Measurements from ENCODE around the gene LZTR1.
A peak's percentile ranks its signal among the peaks of the same experiment; 100 is the strongest.

Gene LZTR1

DNA sequence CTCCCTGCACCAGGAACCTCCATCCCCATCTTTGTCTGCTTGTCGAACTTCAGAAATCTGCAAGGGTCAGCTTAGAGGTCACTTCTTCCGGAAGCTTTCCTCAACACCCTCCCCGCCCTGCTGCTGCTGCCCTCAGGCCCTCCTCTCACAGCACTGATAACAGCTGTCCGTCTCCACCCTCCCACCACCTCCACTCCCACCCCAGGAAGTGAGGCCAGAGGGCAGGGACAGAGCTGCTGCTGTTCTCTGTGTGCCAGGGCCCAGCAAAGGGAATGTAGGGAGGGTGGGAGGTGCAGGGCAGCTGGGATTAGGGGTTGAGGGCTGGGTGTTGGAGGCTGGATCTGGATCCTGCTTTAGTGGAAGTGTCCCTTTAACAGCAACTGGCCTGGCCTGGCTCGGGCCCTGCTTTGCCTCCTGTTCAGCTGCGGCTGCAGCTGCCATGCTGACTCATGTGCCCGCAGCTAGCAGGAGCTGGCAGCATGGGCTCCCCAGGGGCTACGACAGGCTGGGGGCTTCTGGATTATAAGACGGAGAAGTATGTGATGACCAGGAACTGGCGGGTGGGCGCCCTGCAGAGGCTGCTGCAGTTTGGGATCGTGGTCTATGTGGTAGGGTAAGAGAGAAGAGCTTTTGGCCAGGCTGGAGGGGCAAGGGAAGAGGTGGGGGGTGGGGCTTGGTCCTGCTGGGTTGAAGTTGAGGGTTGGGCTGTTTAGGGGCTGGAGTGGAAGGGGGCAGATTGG, 32.8 kb downstream of the LZTR1 start, which contains the start of gene P2RX6:
TSS of gene P2RX6 (plus strand) at position 440 of the 740 bp plus-strand sequence. CDS start at position 450, 10 bp downstream.
- H3K4me1 ChIP-seq (ENCODE audit: control insufficient read depth, insufficient read depth, low read length) = peaks cover 19% of the 10 kb centered on the region
- H3K4me3 ChIP-seq (ENCODE audit: low read depth, low read length) = peak within 1 kb of the TSS; percentile 84
- peak within 1 kb of the TSS; percentile 76 for H3K27ac ChIP-seq (ENCODE audit: low read depth, low read length)
- 0 out of 2 replicates have a peak within 1 kb of the TSS, but pooled peaks have one; percentile 10 for H3K9ac ChIP-seq (ENCODE audit: low read depth, low read length)
- H3K36me3 ChIP-seq (ENCODE audit: control insufficient read depth, insufficient read depth, low read length) = no peaks in the 10 kb centered on the region
- no peaks in the 10 kb centered on the region for H3K9me3 ChIP-seq (ENCODE audit: control insufficient read depth, insufficient read depth, low read length)
- peaks cover 12% of the 10 kb centered on the region for H3K27me3 ChIP-seq (ENCODE audit: control insufficient read depth, insufficient read depth, low read length)

DNA sequence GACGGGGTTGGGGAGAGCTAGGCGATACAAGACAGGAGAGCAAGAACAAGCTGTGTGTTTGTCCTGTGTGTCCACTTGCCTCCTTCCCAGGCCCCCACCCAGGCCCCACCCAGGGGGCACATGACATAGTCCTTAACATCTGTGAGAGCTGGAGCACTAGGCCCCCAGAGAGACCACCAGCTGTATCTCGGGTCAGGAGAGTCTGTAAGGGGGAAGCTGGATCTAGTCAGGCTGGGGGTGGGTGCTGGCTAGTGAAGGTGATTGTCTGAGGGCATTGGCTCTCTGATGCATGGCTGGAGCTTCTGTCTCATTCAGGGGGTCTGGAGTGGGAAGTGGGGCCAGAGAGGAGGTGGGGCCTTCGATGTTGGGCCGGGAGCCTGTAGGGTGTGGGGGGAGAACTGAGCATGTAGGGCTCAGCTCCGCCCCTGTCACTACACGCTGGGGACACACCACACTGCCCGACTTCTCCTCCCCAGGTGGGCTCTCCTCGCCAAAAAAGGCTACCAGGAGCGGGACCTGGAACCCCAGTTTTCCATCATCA, 33.4 kb downstream of the LZTR1 start:
- Histone ChIP-seq H3K4me3 (ENCODE audit: low read depth, low read length) (no peak overlapping the region), H3K9me3 (ENCODE audit: control insufficient read depth, insufficient read depth, low read length) (no peaks in the 10 kb centered on the region), H3K9ac (ENCODE audit: low read depth, low read length) (no peak overlapping the region), H3K36me3 (ENCODE audit: control insufficient read depth, insufficient read depth, low read length) (no peaks in the 10 kb centered on the region), H3K4me1 (ENCODE audit: control insufficient read depth, insufficient read depth, low read length) (peaks cover 12% of the 10 kb centered on the region), H3K27me3 (ENCODE audit: control insufficient read depth, insufficient read depth, low read length) (peaks cover 12% of the 10 kb centered on the region), H3K27ac (ENCODE audit: low read depth, low read length) (no peak overlapping the region)

DNA sequence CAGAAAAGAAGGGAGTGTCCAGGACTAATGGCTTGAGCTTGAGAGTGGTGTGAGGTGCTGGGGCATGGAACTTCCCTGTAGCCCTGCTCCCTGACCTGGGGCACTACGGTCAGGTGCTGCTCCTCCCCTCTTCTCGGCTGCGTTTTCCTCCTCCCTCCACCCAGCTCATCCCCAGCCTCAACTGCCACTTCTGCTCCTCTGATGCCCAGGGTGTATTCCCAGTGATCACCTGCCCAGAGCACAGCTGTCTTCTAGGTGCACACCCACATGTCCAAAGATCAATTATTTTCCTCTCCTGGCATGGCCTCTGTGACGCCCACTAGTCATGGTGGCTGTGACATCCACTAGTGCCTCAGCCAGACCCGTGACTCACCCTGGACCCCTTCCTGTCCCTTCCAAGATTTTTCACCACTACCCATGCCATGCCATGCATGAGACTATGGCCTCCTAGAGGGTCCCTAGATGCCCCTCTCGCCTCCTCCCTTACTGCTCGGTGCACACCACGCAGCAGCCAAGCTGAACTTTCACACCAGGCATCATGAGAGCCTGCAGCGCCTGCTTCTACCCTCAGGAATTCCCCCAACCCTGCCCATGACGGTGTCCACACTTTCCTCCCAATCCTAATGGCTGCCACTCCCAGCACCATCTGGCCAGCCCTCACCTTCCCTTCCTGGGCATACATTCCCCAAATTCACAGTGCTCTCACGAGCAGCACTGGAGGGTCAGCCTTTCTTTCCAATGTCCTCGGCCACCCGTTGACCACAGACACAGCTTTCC, 34.7 kb downstream of the LZTR1 start:
- H3K4me3 ChIP-seq (ENCODE audit: low read depth, low read length) = no peak overlapping the region
- peaks cover 9% of the 10 kb centered on the region for H3K4me1 ChIP-seq (ENCODE audit: control insufficient read depth, insufficient read depth, low read length)
- no peak overlapping the region for H3K27ac ChIP-seq (ENCODE audit: low read depth, low read length)
- no peaks in the 10 kb centered on the region for H3K36me3 ChIP-seq (ENCODE audit: control insufficient read depth, insufficient read depth, low read length)
- H3K9ac ChIP-seq (ENCODE audit: low read depth, low read length) = no peak overlapping the region
- no peaks in the 10 kb centered on the region for H3K9me3 ChIP-seq (ENCODE audit: control insufficient read depth, insufficient read depth, low read length)
- peaks cover 12% of the 10 kb centered on the region for H3K27me3 ChIP-seq (ENCODE audit: control insufficient read depth, insufficient read depth, low read length)

DNA sequence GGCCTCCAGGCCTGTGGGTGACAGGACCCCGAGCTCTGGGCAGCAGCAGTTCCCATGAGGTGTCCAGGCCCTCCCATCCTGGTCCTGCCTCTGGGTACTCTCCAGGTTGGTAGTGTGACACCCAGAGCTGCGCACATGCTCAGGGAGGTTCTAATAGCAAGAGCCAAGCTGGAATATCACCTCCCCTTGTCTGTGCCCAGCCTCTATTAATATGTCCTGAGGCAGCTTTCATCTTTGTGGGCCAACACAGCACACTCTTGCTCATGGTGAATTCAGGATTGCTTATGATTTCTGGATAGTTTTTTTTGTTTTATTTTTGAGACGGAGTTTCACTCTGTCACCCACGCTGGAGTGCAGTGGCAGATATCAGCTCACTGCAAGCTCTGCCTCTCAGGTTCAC, 36.2 kb downstream of the LZTR1 start:
- Histone ChIP-seq H3K36me3 (ENCODE audit: control insufficient read depth, insufficient read depth, low read length) (no peaks in the 10 kb centered on the region), H3K4me1 (ENCODE audit: control insufficient read depth, insufficient read depth, low read length) (peaks cover 9% of the 10 kb centered on the region), H3K27ac (ENCODE audit: low read depth, low read length) (no peak overlapping the region), H3K9me3 (ENCODE audit: control insufficient read depth, insufficient read depth, low read length) (no peaks in the 10 kb centered on the region), H3K4me3 (ENCODE audit: low read depth, low read length) (no peak overlapping the region), H3K27me3 (ENCODE audit: control insufficient read depth, insufficient read depth, low read length) (peaks cover 8% of the 10 kb centered on the region), H3K9ac (ENCODE audit: low read depth, low read length) (no peak overlapping the region)

DNA sequence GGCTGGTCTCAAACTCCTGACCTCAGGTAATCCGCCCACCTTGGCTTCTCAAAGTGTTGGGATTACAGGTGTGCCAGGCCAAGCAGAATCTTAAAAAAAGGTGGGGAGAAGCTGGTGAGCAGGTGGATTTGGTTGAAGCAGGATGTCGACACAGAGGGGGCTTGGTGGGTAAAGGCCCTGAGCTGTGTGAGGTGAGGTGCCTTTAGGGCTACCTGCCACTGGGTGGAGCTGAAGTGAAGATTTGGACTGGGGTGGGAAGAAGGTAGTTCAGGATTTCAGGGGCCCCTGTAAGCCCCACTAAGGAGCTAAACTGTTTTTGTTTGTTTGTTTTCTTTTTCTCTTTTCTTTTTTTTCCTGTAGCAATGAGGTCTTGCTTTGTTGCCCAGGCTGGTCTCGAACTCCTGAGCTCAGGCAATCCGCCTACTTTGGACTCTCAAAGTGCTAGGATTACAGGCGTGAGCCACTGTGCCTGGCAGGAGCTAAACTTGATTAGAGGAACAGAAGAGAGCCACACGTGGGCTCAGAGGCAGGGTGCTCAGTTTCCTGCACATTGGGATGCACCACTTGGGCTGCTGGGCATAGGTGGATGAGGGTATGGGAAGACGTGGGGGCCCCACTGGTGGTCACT, 38.8 kb downstream of the LZTR1 start:
- no peaks in the 10 kb centered on the region for H3K27me3 ChIP-seq (ENCODE audit: control insufficient read depth, insufficient read depth, low read length)

DNA sequence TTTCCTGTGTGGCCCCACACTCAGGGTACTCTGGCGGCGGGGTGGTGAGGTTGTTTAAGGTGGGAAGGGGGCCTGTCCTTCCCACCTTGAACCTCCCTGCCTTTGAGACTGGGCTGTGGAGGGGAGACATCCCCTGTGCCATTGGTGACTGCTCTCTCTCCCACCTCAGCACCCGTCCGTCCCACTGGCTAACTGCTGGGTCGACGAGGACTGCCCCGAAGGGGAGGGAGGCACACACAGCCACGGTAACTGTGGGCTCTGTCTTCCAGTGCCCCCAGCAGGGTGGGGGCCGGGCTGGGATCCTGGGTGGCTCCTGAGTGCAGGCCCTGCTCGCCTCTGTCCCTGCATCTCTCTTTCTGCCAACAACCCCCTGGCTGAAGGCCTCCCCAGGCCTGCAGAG, 40.4 kb downstream of the LZTR1 start:
- no peak overlapping the region for H3K4me3 ChIP-seq (ENCODE audit: low read depth, low read length)
- H3K9ac ChIP-seq (ENCODE audit: low read depth, low read length) = no peak overlapping the region
- no peaks in the 10 kb centered on the region for H3K36me3 ChIP-seq (ENCODE audit: control insufficient read depth, insufficient read depth, low read length)
- no peaks in the 10 kb centered on the region for H3K27me3 ChIP-seq (ENCODE audit: control insufficient read depth, insufficient read depth, low read length)
- no peak overlapping the region for H3K27ac ChIP-seq (ENCODE audit: low read depth, low read length)
- H3K9me3 ChIP-seq (ENCODE audit: control insufficient read depth, insufficient read depth, low read length) = no peaks in the 10 kb centered on the region
- no peaks in the 10 kb centered on the region for H3K4me1 ChIP-seq (ENCODE audit: control insufficient read depth, insufficient read depth, low read length)

More for the DNA sequence above, 38.8 kb downstream of the LZTR1 start:
- H3K9me3 ChIP-seq (ENCODE audit: control insufficient read depth, insufficient read depth, low read length) = no peaks in the 10 kb centered on the region
- no peaks in the 10 kb centered on the region for H3K36me3 ChIP-seq (ENCODE audit: control insufficient read depth, insufficient read depth, low read length)
- no peaks in the 10 kb centered on the region for H3K4me1 ChIP-seq (ENCODE audit: control insufficient read depth, insufficient read depth, low read length)
- no peak overlapping the region for H3K4me3 ChIP-seq (ENCODE audit: low read depth, low read length)
- no peak overlapping the region for H3K27ac ChIP-seq (ENCODE audit: low read depth, low read length)
- no peak overlapping the region for H3K9ac ChIP-seq (ENCODE audit: low read depth, low read length)

DNA sequence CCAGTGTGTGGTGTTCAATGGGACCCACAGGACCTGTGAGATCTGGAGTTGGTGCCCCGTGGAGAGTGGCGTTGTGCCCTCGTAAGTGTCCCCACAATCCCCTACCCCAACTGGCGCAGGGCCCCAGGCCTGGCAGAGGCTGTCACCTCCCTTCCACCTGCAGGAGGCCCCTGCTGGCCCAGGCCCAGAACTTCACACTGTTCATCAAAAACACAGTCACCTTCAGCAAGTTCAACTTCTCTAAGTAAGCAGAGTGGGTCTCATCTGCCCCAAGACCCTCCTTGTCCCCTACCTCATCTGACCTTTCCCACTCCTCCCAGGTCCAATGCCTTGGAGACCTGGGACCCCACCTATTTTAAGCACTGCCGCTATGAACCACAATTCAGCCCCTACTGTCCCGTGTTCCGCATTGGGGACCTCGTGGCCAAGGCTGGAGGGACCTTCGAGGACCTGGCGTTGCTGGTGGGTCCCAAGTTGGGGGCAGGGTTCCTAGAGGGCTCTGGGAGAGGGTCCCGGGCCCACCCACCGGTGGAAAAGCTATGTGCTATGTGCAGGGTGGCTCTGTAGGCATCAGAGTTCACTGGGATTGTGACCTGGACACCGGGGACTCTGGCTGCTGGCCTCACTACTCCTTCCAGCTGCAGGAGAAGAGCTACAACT, 41.0 kb downstream of the LZTR1 start:
- Histone ChIP-seq H3K9ac (ENCODE audit: low read depth, low read length) (no peak overlapping the region), H3K9me3 (ENCODE audit: control insufficient read depth, insufficient read depth, low read length) (no peaks in the 10 kb centered on the region), H3K27ac (ENCODE audit: low read depth, low read length) (no peak overlapping the region), H3K4me1 (ENCODE audit: control insufficient read depth, insufficient read depth, low read length) (no peaks in the 10 kb centered on the region), H3K36me3 (ENCODE audit: control insufficient read depth, insufficient read depth, low read length) (no peaks in the 10 kb centered on the region), H3K4me3 (ENCODE audit: low read depth, low read length) (no peak overlapping the region), H3K27me3 (ENCODE audit: control insufficient read depth, insufficient read depth, low read length) (no peaks in the 10 kb centered on the region)

DNA sequence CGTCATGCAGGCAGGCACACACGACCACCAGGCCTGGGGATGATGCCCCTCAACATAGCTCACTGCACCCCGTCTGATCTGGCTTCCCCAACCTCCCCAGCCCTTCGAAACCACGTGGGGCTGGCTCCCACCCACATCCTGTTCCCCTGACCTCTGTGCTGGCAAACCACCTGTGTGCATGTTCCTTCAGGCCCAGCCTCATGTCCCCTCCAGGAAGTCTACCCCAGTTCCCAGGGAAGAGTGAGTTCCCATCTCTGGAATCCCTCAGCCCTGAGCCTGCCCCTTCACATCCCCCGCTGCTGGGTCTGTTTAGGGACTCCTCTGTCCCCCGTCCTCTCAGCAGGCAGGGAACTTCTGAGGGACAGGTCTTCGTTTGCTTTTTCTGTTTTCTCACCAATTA, 43.2 kb downstream of the LZTR1 start:
- no peak overlapping the region for H3K4me3 ChIP-seq (ENCODE audit: low read depth, low read length)
- H3K9me3 ChIP-seq (ENCODE audit: control insufficient read depth, insufficient read depth, low read length) = no peaks in the 10 kb centered on the region
- H3K36me3 ChIP-seq (ENCODE audit: control insufficient read depth, insufficient read depth, low read length) = no peaks in the 10 kb centered on the region
- H3K4me1 ChIP-seq (ENCODE audit: control insufficient read depth, insufficient read depth, low read length) = no peaks in the 10 kb centered on the region
- H3K27me3 ChIP-seq (ENCODE audit: control insufficient read depth, insufficient read depth, low read length) = no peaks in the 10 kb centered on the region
- H3K9ac ChIP-seq (ENCODE audit: low read depth, low read length) = no peak overlapping the region
- no peak overlapping the region for H3K27ac ChIP-seq (ENCODE audit: low read depth, low read length)

DNA sequence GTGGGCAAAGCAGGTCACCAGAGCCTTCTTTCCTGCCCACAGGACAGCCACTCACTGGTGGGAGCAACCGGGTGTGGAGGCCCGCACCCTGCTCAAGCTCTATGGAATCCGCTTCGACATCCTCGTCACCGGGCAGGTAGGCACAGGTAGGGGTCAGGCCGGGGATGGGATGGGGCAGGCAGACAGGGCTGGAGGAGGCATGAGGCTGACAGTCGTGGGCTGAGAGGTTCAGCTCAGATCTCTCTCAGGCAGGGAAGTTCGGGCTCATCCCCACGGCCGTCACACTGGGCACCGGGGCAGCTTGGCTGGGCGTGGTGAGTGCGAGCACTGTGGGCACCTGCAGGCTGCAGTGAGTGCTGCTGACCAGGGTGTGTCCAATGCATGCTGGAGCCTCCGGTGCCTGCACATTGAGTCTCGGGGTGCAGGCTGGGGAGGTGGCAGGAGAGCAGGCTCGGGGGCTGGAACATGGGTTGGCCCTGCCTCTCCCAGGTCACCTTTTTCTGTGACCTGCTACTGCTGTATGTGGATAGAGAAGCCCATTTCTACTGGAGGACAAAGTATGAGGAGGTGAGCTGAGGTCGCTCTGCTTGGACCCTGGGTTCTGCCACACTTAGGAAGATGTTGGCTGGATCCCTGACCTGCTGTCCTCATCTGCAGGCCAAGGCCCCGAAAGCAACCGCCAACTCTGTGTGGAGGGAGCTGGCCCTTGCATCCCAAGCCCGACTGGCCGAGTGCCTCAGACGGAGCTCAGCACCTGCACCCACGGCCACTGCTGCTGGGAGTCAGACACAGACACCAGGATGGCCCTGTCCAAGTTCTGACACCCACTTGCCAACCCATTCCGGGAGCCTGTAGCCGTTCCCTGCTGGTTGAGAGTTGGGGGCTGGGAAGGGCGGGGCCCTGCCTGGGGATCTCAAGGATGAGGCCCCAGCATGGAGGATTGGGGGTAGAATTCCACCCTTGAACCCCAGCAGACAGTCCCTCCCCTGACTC, 44.0 kb downstream of the LZTR1 start:
- no peaks in the 10 kb centered on the region for H3K36me3 ChIP-seq (ENCODE audit: control insufficient read depth, insufficient read depth, low read length)
- H3K9ac ChIP-seq (ENCODE audit: low read depth, low read length) = no peak overlapping the region
- peaks cover 6% of the 10 kb centered on the region for H3K27me3 ChIP-seq (ENCODE audit: control insufficient read depth, insufficient read depth, low read length)
- H3K4me3 ChIP-seq (ENCODE audit: low read depth, low read length) = no peak overlapping the region
- H3K4me1 ChIP-seq (ENCODE audit: control insufficient read depth, insufficient read depth, low read length) = no peaks in the 10 kb centered on the region
- H3K27ac ChIP-seq (ENCODE audit: low read depth, low read length) = no peak overlapping the region
- no peaks in the 10 kb centered on the region for H3K9me3 ChIP-seq (ENCODE audit: control insufficient read depth, insufficient read depth, low read length)
